Activated CD4-positive, alpha-beta T cell treated with anti-CD3 and anti-CD28 coated beads for 36 hours (primary cell): ENCODE results near the gene HNRNPM. TPM values are rescaled to one million over a fixed set of nuclear protein-coding genes. Genes with fewer than 3 reads are reported as not detected.

Experiments used
- ATAC-seq: fragments of 200-7000 bp; cut with Tn5 transposase; one replicate; pipeline ENCODE4 v1.10.0; 2021; ENCODE audit warnings: mild to moderate bottlenecking, moderate library complexity
- CTCF ChIA-PET: fragments of 350-600 bp; sonication (Branson Sonifier 250); formaldehyde crosslinking; loops from one replicate; lab custom pipeline; 2021; ENCODE audit warnings: antibody characterized with exemption; lab: Charles Lee
- POLR2A ChIA-PET: fragments of 350-600 bp; sonication (Branson Sonifier 250); formaldehyde crosslinking; loops from one replicate; lab custom pipeline; 2021; ENCODE audit warnings: antibody characterized with exemption, inconsistent platforms; lab: Charles Lee
- DNase-seq: peaks from one replicate; pipeline ENCODE4 v3.0.0-alpha.2; 2020
- H3K27ac Mint-ChIP-seq: one replicate; pipeline ENCODE4 v1.8.0; 2021; ENCODE audit warnings: mixed read lengths
- H3K27me3 Mint-ChIP-seq: one replicate; pipeline ENCODE4 v1.8.0; 2021; ENCODE audit warnings: mixed read lengths
- H3K36me3 Mint-ChIP-seq: one replicate; pipeline ENCODE4 v1.8.0; 2021; ENCODE audit warnings: low read depth, mixed read lengths
- H3K4me1 Mint-ChIP-seq: one replicate; pipeline ENCODE4 v1.8.0; 2021; ENCODE audit warnings: mixed read lengths
- H3K4me3 Mint-ChIP-seq: one replicate; pipeline ENCODE4 v1.8.0; 2021; ENCODE audit warnings: mild to moderate bottlenecking, moderate library complexity, mixed read lengths
- H3K9me3 Mint-ChIP-seq: one replicate; pipeline ENCODE4 v1.8.0; 2021; ENCODE audit warnings: low read depth, mixed read lengths
- intact Hi-C, 2 experiments: fragments of 100-400 bp; cut with DNase I in 1 of 2; cut with micrococcal nuclease in 1 of 2; formaldehyde crosslinking; loops; one replicate each; pipeline versions ENCODE4 v1.14.2 to v1.15.1; 2022 to 2024; cut with DNase I, micrococcal nuclease
- total RNA-seq, 2 experiments: library from RNA; stranded (reverse); gene quantifications; one replicate each; pipeline ENCODE4 v1.2.3, GENCODE V29; 2021

The HNRNPM gene
- total RNA-seq, 2 experiments from 2014 or later = 250 to 304 TPM

- ChIA-PET CTCF (no interaction called here), POLR2A (no interaction called here)
- Mint-ChIP-seq H3K27me3 (no peaks in the 10 kb centered on the region), H3K36me3 (no peaks in the 10 kb centered on the region), H3K27ac (no peak overlapping the region), H3K9me3 (no peaks in the 10 kb centered on the region), H3K4me3 (no peak overlapping the region), H3K4me1 (peaks cover 19% of the 10 kb centered on the region)
- DNase-seq = no peak
- intact Hi-C loops = no loop called here
- no peak for ATAC-seq
Observed at GRCh38 chr19:8499048-8499833, 54.5 kb downstream of the HNRNPM start.

- ChIA-PET CTCF (interaction anchor here (0.6 kb wide), 1 partner anchor 88 kb away, joined by 3 read pairs; no protein-coding TSS in a partner anchor), POLR2A (no interaction called here)
- intact Hi-C loops = loop anchor here in 1 of 2 experiments (10.0 kb wide), 1 partner anchor 145 kb away; no protein-coding TSS in a partner anchor
- DNase-seq (no peak), ATAC-seq (no peak)
- no peaks in the 10 kb centered on the region for H3K36me3 Mint-ChIP-seq
- no peak overlapping the region for H3K4me3 Mint-ChIP-seq
- no peak overlapping the region for H3K27ac Mint-ChIP-seq
- H3K9me3 Mint-ChIP-seq = no peaks in the 10 kb centered on the region
- peaks cover 18% of the 10 kb centered on the region for H3K4me1 Mint-ChIP-seq
- no peaks in the 10 kb centered on the region for H3K27me3 Mint-ChIP-seq
Observed at GRCh38 chr19:8500158-8500557, 55.4 kb downstream of the HNRNPM start.

GRCh38 chr19:8501516-8501915, 56.7 kb downstream of the HNRNPM start:
- Mint-ChIP-seq H3K9me3 (no peaks in the 10 kb centered on the region), H3K36me3 (no peaks in the 10 kb centered on the region), H3K4me1 (peaks cover 23% of the 10 kb centered on the region), H3K27me3 (no peaks in the 10 kb centered on the region), H3K27ac (no peak overlapping the region), H3K4me3 (no peak overlapping the region)
- intact Hi-C loops = loop anchor here in 1 of 2 experiments (10.0 kb wide), 1 partner anchor 147 kb away; no protein-coding TSS in a partner anchor
- ATAC-seq (no peak), DNase-seq (no peak)
- POLR2A ChIA-PET = no interaction called here
- CTCF ChIA-PET = interaction anchor here (1.2 kb wide), 1 partner anchor 14 kb away, joined by 3 read pairs; no protein-coding TSS in a partner anchor

GRCh38 chr19:8501981-8502380, 57.2 kb downstream of the HNRNPM start:
- peaks cover 24% of the 10 kb centered on the region for H3K4me1 Mint-ChIP-seq

GRCh38 chr19:8503510-8503909, 58.7 kb downstream of the HNRNPM start:
- H3K4me3 Mint-ChIP-seq = no peak overlapping the region
- H3K4me1 Mint-ChIP-seq = peaks cover 24% of the 10 kb centered on the region
- intact Hi-C loops = loop anchor here in 1 of 2 experiments (10.0 kb wide), 1 partner anchor 149 kb away; no protein-coding TSS in a partner anchor
- H3K36me3 Mint-ChIP-seq = no peaks in the 10 kb centered on the region
- POLR2A ChIA-PET = no interaction called here
- H3K27me3 Mint-ChIP-seq = no peaks in the 10 kb centered on the region
- DNase-seq (no peak), ATAC-seq (no peak)
- no peaks in the 10 kb centered on the region for H3K9me3 Mint-ChIP-seq
- H3K27ac Mint-ChIP-seq = no peak overlapping the region
- CTCF ChIA-PET = interaction anchor here (0.7 kb wide), 1 partner anchor 150 kb away, joined by 4 read pairs; no protein-coding TSS in a partner anchor

More at GRCh38 chr19:8501981-8502380, 57.2 kb downstream of the HNRNPM start:
- no peaks in the 10 kb centered on the region for H3K36me3 Mint-ChIP-seq
- POLR2A ChIA-PET = no interaction called here
- intact Hi-C loops = loop anchor here in 1 of 2 experiments (10.0 kb wide), 1 partner anchor 147 kb away; no protein-coding TSS in a partner anchor
- CTCF ChIA-PET = interaction anchor here (1.2 kb wide), 1 partner anchor 14 kb away, joined by 3 read pairs; no protein-coding TSS in a partner anchor
- ATAC-seq (no peak), DNase-seq (no peak)
- H3K4me3 Mint-ChIP-seq = no peak overlapping the region
- H3K27ac Mint-ChIP-seq = no peak overlapping the region
- H3K27me3 Mint-ChIP-seq = no peaks in the 10 kb centered on the region
- H3K9me3 Mint-ChIP-seq = no peaks in the 10 kb centered on the region

- Mint-ChIP-seq H3K9me3 (no peaks in the 10 kb centered on the region), H3K4me3 (no peak overlapping the region), H3K27ac (no peak overlapping the region), H3K27me3 (no peaks in the 10 kb centered on the region), H3K36me3 (no peaks in the 10 kb centered on the region), H3K4me1 (peaks cover 24% of the 10 kb centered on the region)
- intact Hi-C loops = loop anchor here in 1 of 2 experiments (10.0 kb wide), 1 partner anchor 149 kb away; no protein-coding TSS in a partner anchor
- DNase-seq = no peak
- ChIA-PET POLR2A (interaction anchor here (1.2 kb wide), 1 partner anchor 10 kb away, joined by 8 read pairs; the partner anchor contains the start of gene ZNF414), CTCF (no interaction called here)
- no peak for ATAC-seq
Observed at GRCh38 chr19:8504171-8504570, 59.4 kb downstream of the HNRNPM start.

GRCh38 chr19:8504919-8505318, 60.1 kb downstream of the HNRNPM start:
- DNase-seq = no peak
- ChIA-PET CTCF (interaction anchor here (0.7 to 2.0 kb wide), 7 partner anchors 10 to 92 kb away, joined by 3 to 13 read pairs (median 4); partner anchors contain the start of gene MARCHF2), POLR2A (interaction anchor here (1.2 kb wide), 1 partner anchor 9 kb away, joined by 8 read pairs; the partner anchor contains the start of gene ZNF414)
- Mint-ChIP-seq H3K9me3 (no peaks in the 10 kb centered on the region), H3K27ac (no peak overlapping the region), H3K36me3 (no peaks in the 10 kb centered on the region), H3K27me3 (no peaks in the 10 kb centered on the region), H3K4me1 (peaks cover 24% of the 10 kb centered on the region), H3K4me3 (peak overlapping the region; percentile 80)
- intact Hi-C loops = loop anchor here in 1 of 2 experiments (10.0 kb wide), 1 partner anchor 150 kb away; no protein-coding TSS in a partner anchor
- no peak for ATAC-seq

GRCh38 chr19:8505680-8506401, 61.1 kb downstream of the HNRNPM start:
- Mint-ChIP-seq H3K9me3 (no peaks in the 10 kb centered on the region), H3K27me3 (no peaks in the 10 kb centered on the region), H3K4me3 (peak overlapping the region; percentile 80), H3K4me1 (peaks cover 18% of the 10 kb centered on the region), H3K27ac (peak overlapping the region; percentile 80), H3K36me3 (no peaks in the 10 kb centered on the region)
- ChIA-PET CTCF (interaction anchor here (0.6 to 2.0 kb wide), 16 partner anchors 9 to 117 kb away, joined by 3 to 13 read pairs (median 4); partner anchors contain the start of genes HNRNPM and MARCHF2), POLR2A (interaction anchor here (0.5 to 1.0 kb wide), 5 partner anchors 8 to 73 kb away, joined by 3 to 5 read pairs (median 4); partner anchors contain the start of gene ZNF414)
- DNase-seq = peak; percentile 87
- intact Hi-C loops = loop anchor here (1.0 to 10.0 kb wide), 4 partner anchors 62 to 152 kb away; partner anchors contain the start of genes HNRNPM (in 1 of the 2) and MARCHF2 (in 1 of the 2)
- peak; percentile 79 for ATAC-seq

- Mint-ChIP-seq H3K27me3 (no peaks in the 10 kb centered on the region), H3K27ac (peak overlapping the region; percentile 7), H3K4me3 (peak overlapping the region; percentile 80), H3K9me3 (no peaks in the 10 kb centered on the region), H3K4me1 (peaks cover 18% of the 10 kb centered on the region), H3K36me3 (no peaks in the 10 kb centered on the region)
- ATAC-seq (no peak), DNase-seq (no peak)
- POLR2A ChIA-PET = interaction anchor here (0.5 kb wide), 1 partner anchor 72 kb away, joined by 4 read pairs; no protein-coding TSS in a partner anchor
- intact Hi-C loops = loop anchor here (1.0 to 10.0 kb wide), 4 partner anchors 62 to 152 kb away; partner anchors contain the start of genes HNRNPM (in 1 of the 2) and MARCHF2 (in 1 of the 2)
- CTCF ChIA-PET = interaction anchor here (0.6 to 2.0 kb wide), 6 partner anchors 10 to 93 kb away, joined by 3 to 13 read pairs (median 6); partner anchors contain the start of gene MARCHF2
Observed at GRCh38 chr19:8506402-8506957, 61.7 kb downstream of the HNRNPM start.

- H3K27me3 Mint-ChIP-seq = no peaks in the 10 kb centered on the region
- intact Hi-C loops = loop anchor here (5.0 kb wide), 3 partner anchors 98 to 1822 kb away; partner anchors contain the start of genes KANK3 (in 1 of the 2), MARCHF2 (in 1 of the 2) and RAVER1 (in 1 of the 2)
- DNase-seq (no peak), ATAC-seq (no peak)
- ChIA-PET CTCF (no interaction called here), POLR2A (no interaction called here)
- H3K36me3 Mint-ChIP-seq = peaks cover 3% of the 10 kb centered on the region
- H3K9me3 Mint-ChIP-seq = no peaks in the 10 kb centered on the region
- no peak overlapping the region for H3K4me3 Mint-ChIP-seq
- no peak overlapping the region for H3K27ac Mint-ChIP-seq
- peaks cover 33% of the 10 kb centered on the region for H3K4me1 Mint-ChIP-seq
Observed at GRCh38 chr19:8510589-8511115, 65.9 kb downstream of the HNRNPM start.
